ENCODE measurements around the gene RFNG.

- no peak for TF ChIP-seq CTCF (IDR thresholded peaks at IDR 0.05; ENCODE audit: insufficient read depth, low read depth, low read length)
- TF ChIP-seq EZH2 (IDR thresholded peaks at IDR 0.05; ENCODE audit: insufficient read depth, low read length), result no peak
These were observed 51.4 kb downstream of the RFNG start for GRCh38 chr17:81999976-82000802.
